ENCODE measurements around the gene TAS2R20. TPM values are rescaled to one million over a fixed set of nuclear protein-coding genes. Genes with fewer than 3 reads are reported as not detected.
A peak's percentile ranks its signal among the peaks of the same experiment; 100 is the strongest.

Gene TAS2R20
- total RNA-seq, 1 donor from 2014 or later = 0.82 TPM

- TF ChIP-seq CTCF (IDR thresholded peaks at IDR 0.05) = no peak
- peaks cover 3% of the 10 kb centered on the region for H3K36me3 Mint-ChIP-seq (ENCODE audit: low read depth)
- H3K4me3 Mint-ChIP-seq (ENCODE audit: unreplicated experiment) = no peak overlapping the region
- no peak overlapping the region for H3K27ac Mint-ChIP-seq (ENCODE audit: unreplicated experiment)
- H3K4me1 Mint-ChIP-seq (ENCODE audit: low read depth) = peaks cover 13% of the 10 kb centered on the region
- DNase-seq (ENCODE audit: low spot score) = no peak
- H3K27me3 Mint-ChIP-seq (ENCODE audit: low read depth) = no peaks in the 10 kb centered on the region
- no peaks in the 10 kb centered on the region for H3K9me3 Mint-ChIP-seq (ENCODE audit: low read depth)
Measured at GRCh38 chr12:10965476-10965875, 32.6 kb downstream of the TAS2R20 start.

GRCh38 chr12:10960211-10960610 lies 37.9 kb downstream of the TAS2R20 start:
- Mint-ChIP-seq H3K36me3 (ENCODE audit: low read depth) (peaks cover 15% of the 10 kb centered on the region), H3K4me3 (ENCODE audit: unreplicated experiment) (no peak overlapping the region), H3K27me3 (ENCODE audit: low read depth) (no peaks in the 10 kb centered on the region), H3K9me3 (ENCODE audit: low read depth) (peaks cover 19% of the 10 kb centered on the region), H3K4me1 (ENCODE audit: low read depth) (no peaks in the 10 kb centered on the region), H3K27ac (ENCODE audit: unreplicated experiment) (no peak overlapping the region)
- DNase-seq (ENCODE audit: low spot score) = no peak
- TF ChIP-seq CTCF (IDR thresholded peaks at IDR 0.05) = no peak

- H3K4me1 Mint-ChIP-seq (ENCODE audit: low read depth) = no peaks in the 10 kb centered on the region
- H3K4me3 Mint-ChIP-seq (ENCODE audit: unreplicated experiment) = no peak overlapping the region
- no peak overlapping the region for H3K27ac Mint-ChIP-seq (ENCODE audit: unreplicated experiment)
- peaks cover 23% of the 10 kb centered on the region for H3K9me3 Mint-ChIP-seq (ENCODE audit: low read depth)
- peak; percentile 22 for TF ChIP-seq CTCF (IDR thresholded peaks at IDR 0.05)
- no peak for DNase-seq (ENCODE audit: low spot score)
- peaks cover 16% of the 10 kb centered on the region for H3K36me3 Mint-ChIP-seq (ENCODE audit: low read depth)
- H3K27me3 Mint-ChIP-seq (ENCODE audit: low read depth) = no peaks in the 10 kb centered on the region
Measured at GRCh38 chr12:10959804-10960203, 38.3 kb downstream of the TAS2R20 start.

- no peak for DNase-seq (ENCODE audit: low spot score)
- no peak overlapping the region for H3K27ac Mint-ChIP-seq (ENCODE audit: unreplicated experiment)
- no peak for TF ChIP-seq CTCF (IDR thresholded peaks at IDR 0.05)
- peaks cover 17% of the 10 kb centered on the region for H3K36me3 Mint-ChIP-seq (ENCODE audit: low read depth)
- H3K9me3 Mint-ChIP-seq (ENCODE audit: low read depth) = peaks cover 40% of the 10 kb centered on the region
- peaks cover 13% of the 10 kb centered on the region for H3K4me1 Mint-ChIP-seq (ENCODE audit: low read depth)
- no peaks in the 10 kb centered on the region for H3K27me3 Mint-ChIP-seq (ENCODE audit: low read depth)
- no peak overlapping the region for H3K4me3 Mint-ChIP-seq (ENCODE audit: unreplicated experiment)
Measured at GRCh38 chr12:10957741-10958140, 40.4 kb downstream of the TAS2R20 start.

GRCh38 chr12:10956085-10956484 lies 42.0 kb downstream of the TAS2R20 start:
- TF ChIP-seq CTCF (IDR thresholded peaks at IDR 0.05) = no peak
- Mint-ChIP-seq H3K36me3 (ENCODE audit: low read depth) (peaks cover 14% of the 10 kb centered on the region), H3K27me3 (ENCODE audit: low read depth) (no peaks in the 10 kb centered on the region), H3K4me3 (ENCODE audit: unreplicated experiment) (no peak overlapping the region), H3K9me3 (ENCODE audit: low read depth) (peaks cover 41% of the 10 kb centered on the region), H3K4me1 (ENCODE audit: low read depth) (peaks cover 15% of the 10 kb centered on the region), H3K27ac (ENCODE audit: unreplicated experiment) (peak overlapping the region; percentile 20)
- DNase-seq (ENCODE audit: low spot score) = no peak

Data from chondrocyte (in vitro differentiated cells).